NCI-H2196 (cell line): ENCODE data around the gene LAMTOR4.
"Not testable (repeated sequence)": the region's sequence is repeated elsewhere in the genome, so short reads cannot be mapped to it uniquely, and the experiment has no call there.

Experiments
- DNase-seq: peaks from one replicate; lab custom pipeline; 2025; ENCODE audit not compliant: unreplicated experiment; lab: John Stamatoyannopoulos, UW

The LAMTOR4 gene

DNA sequence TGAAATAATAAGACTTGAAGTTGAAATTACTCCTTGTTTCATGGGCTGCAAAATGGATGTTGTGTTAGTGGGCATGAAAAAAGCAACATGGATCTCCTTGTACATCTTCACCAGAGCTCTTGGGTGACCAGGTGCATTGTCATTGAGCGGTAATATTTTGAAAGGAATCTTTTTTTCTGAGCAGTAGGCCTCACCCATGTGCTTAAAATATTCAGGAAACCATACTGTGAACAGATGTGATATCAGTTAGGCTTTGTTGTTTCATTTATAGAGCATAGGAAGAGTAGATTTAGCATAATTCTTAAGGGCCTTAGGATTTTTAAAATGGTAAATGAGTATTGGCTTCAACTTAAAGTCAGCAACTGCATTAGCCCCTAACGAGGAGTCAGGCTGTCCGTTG, 44.3 kb downstream of the LAMTOR4 start:
- DNase-seq = no peak

DNA sequence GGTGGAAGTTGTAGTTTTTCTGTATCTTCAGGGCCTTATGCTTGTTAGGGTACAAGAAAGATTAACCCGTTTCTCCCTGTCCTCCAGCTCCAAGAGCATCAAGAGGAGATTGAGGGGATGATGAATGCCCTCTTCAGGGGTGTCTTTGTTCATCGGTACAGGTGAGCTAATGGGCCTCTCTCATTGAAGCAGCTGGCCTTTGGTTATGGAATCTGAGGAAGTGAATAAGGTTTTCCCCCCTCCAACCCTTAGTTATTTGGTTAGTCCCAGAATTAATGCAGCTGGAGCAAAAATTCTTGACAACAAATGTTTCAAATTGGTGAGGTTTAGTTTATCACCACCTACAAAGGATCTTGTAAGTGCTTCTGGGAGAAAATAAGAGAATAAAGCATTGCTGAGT, 46.5 kb downstream of the LAMTOR4 start:
- no peak for DNase-seq

DNA sequence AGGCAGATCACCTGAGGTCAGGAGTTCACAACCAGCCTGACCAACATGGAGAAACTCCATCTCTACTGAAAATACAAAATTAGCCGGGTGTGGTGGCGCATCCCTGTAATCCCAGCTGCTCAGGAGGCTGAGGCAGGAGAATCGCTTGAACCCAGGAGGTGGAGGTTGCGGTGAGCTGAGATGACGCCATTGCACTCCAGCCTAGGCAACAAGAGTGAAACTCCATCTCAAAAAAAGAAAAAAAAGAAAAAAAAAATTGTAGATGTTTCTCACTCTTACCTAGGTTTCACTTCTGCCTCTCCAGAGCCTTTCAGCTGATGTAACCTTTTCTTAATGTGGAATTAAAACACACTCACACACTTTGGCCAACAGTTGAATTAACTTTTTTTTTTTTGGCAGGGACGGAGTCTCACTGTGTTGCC, 47.2 kb downstream of the LAMTOR4 start:
- DNase-seq = not testable (repeated sequence)

DNA sequence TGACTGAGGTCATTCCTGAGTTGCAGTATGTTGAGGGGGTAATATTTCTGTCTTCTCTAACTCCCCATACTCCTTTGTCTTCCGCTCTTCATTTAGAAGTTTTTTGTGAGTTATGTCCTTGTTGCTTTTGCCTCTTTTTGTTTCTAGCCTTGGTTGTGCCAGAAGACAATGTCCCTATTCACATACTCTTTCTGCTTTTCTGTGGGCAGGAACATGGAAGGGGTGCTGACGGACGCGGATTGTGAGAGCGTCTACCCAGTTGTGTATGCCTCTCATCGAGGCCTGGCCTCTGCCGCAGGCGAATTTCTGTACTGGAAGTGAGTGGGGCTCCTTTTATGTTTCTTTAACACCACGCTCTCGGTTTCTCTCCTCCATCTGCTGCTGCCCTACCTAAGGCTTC, 49.5 kb downstream of the LAMTOR4 start:
- DNase-seq = no peak

DNA sequence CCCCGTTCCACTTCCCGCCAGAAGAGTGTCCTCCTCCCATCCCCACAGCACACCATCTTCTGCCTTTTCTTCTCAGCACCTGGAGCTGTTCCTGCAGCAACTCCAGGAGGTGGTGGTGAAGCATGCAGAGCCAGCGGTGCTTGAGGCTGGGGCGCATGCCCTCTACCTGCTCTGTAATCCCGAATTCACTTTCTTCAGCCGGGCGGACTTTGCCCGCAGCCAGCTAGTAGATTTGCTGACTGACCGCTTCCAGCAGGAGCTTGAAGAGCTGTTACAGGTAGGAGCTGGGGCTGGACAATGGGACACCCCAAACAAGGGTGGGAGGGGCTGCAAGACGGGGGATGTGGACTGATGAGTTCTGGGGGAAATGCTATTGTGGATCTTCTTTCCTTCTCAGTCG, 52.0 kb downstream of the LAMTOR4 start:
- no peak for DNase-seq
